Nephron progenitor cell (in vitro differentiated cells): ENCODE data around the gene TBX4.

Experiments
- DNase-seq: peaks from one replicate; pipeline ENCODE4 v3.0.0; 2021
- H3K27ac Mint-ChIP-seq: 2 replicates; pipeline ENCODE4 v1.8.0; 2021; ENCODE audit warnings: mild to moderate bottlenecking, moderate library complexity, mixed read lengths
- H3K27me3 Mint-ChIP-seq: 2 replicates; pipeline ENCODE4 v1.8.0; 2021; ENCODE audit warnings: mild to moderate bottlenecking, low read depth, mixed read lengths; ENCODE audit not compliant: poor library complexity
- H3K36me3 Mint-ChIP-seq: 2 replicates; pipeline ENCODE4 v1.8.0; 2021; ENCODE audit warnings: low read depth, mixed read lengths
- H3K4me1 Mint-ChIP-seq: 2 replicates; pipeline ENCODE4 v1.8.0; 2021; ENCODE audit warnings: mixed read lengths
- H3K4me3 Mint-ChIP-seq: 2 replicates; pipeline ENCODE4 v1.8.0; 2021; ENCODE audit warnings: mild to moderate bottlenecking, moderate library complexity, mixed read lengths
- H3K9me3 Mint-ChIP-seq: 2 replicates; pipeline ENCODE4 v1.8.0; 2021; ENCODE audit warnings: mild to moderate bottlenecking, moderate library complexity, mixed read lengths
- CTCF ChIP-seq: fragments of 200-600 bp; sonication (generic); IDR thresholded peaks from 2 replicates; pipeline ENCODE4 v1.5.0; 2021; ENCODE audit warnings: antibody characterized with exemption

The TBX4 gene

DNA sequence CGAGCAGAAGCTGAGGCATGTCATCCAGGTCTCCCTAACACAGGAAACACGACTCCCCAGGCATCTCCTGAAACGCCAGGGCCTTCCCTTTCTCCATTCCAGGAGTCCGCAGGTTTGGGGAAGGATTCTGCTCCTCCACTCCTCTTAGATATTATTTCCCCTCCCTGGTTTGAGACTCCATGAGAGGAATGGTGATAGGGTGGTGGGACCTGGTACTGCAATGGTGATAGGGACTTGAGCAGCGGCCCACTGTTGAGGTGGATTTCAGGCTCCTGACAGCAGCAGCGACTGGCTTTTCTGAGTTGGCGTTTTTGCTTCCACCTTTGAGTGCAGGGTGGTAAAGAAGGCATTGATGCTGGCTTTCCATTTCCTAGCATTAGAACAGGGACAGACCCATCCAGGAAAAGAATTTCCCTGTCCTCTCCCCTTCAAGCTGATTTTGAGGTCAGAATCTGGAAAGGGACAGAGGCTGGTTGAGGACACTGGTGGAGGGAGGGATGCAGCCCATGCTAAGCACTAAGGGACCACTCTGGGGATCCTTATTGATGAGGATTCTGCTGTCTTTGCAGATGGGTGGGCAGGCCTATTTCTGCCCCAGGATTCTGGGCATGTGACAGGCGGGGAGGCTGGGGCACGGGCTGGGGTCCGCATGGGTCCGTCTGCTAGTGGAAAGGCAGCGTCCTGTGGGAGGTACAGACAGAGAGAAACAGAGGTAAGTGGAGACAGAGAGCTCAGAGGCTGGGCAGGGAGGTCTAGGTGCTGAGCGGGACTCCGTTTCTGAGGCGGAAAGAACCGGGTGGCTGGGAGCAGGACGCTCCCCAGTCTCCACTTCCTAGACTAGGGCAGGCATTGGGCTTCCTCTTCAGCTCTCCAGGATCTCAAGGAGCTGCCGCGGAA is 1.3 kb upstream of the TBX4 start:
- Mint-ChIP-seq H3K27ac (no peak overlapping the region), H3K9me3 (no peaks in the 10 kb centered on the region), H3K4me3 (peak overlapping the region; percentile 59), H3K27me3 (peaks cover 80% of the 10 kb centered on the region), H3K4me1 (peaks cover 34% of the 10 kb centered on the region), H3K36me3 (no peaks in the 10 kb centered on the region)
- TF ChIP-seq CTCF: no peak
- no peak for DNase-seq

DNA sequence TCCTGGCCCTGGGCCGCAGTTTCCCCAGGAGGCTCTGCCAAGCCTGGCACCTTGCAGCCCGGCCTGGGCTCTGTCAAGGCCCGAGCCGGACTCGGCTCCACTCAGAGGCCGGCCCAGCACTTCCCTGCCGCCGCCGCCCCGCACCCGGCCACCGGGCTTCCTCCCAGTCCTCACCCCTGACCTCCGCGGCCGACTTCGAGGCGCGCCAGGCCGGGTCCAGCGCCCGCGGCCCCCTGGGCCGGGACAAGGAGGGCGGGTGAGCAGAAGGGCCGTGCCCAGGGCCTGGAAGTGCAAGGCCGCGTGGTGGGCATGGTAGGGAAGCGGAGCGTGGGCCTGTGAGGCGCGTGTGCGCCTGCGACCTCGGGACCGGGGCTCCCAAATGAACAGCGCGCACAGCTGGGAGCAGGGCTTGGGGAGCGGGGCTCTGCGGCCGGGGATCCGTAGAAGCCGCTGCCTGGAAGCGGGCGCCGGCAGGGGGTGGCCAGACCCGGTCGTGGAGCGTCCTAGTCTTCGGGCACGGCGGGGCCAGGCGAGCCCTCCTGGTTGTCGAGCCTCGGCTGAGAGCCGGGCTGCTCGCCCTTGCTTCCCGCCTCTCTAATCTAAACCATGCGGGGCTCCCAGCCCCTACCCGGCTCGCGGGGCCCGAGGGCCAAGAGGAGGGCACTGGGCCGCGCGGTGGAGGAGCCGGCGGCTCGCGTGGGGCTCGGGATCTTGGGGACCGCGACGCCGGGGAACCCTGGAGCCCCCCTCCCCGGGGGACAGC is 503 bp upstream of the TBX4 start:
- Mint-ChIP-seq H3K9me3 (no peaks in the 10 kb centered on the region), H3K36me3 (no peaks in the 10 kb centered on the region), H3K27me3 (peaks cover 85% of the 10 kb centered on the region), H3K4me1 (peaks cover 34% of the 10 kb centered on the region), H3K4me3 (no peak overlapping the region), H3K27ac (no peak overlapping the region)
- DNase-seq: peak; percentile 60
- no peak for TF ChIP-seq CTCF

DNA sequence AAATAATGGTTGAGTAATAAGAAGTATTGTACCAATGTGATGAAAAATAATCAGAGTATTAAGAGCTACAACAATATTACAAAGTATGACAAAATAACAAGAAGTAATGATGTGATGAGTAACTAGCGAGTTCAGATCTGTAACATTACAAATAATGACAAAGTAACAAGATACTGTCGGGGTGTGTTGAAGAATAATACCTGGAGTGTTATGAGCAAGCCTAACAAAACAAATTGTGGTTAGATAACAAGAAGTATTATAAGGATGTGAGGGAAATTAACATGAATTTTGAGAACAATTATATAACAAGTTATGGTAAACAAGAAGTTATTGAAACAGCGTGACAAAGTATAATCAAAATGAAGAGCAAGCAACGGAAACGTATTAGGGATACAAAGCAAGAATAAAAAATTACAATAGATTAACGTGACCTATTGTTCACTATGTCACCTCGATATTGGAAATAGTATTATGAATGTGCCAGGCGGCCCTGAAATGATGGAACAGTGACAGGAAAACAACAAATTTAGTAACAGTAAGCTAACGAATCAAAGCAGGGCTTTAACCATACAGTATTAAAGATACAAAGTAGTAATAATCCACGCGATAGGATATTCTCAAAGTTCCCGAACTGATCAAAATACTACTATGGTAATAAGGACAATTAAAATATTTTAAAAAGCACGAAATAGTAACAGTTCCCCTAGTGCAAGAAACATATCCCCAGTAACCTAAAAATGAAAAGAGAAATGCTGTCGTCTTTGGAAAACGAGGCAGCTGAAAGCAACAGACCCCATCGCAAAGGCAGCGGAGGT is 1.6 kb downstream of the TBX4 start:
- peaks cover 99% of the 10 kb centered on the region for H3K27me3 Mint-ChIP-seq
- DNase-seq: no peak
- no peaks in the 10 kb centered on the region for H3K9me3 Mint-ChIP-seq
- TF ChIP-seq CTCF: no peak
- peaks cover 50% of the 10 kb centered on the region for H3K4me1 Mint-ChIP-seq
- H3K36me3 Mint-ChIP-seq: no peaks in the 10 kb centered on the region
- peak overlapping the region; percentile 74 for H3K4me3 Mint-ChIP-seq
- no peak overlapping the region for H3K27ac Mint-ChIP-seq

GRCh38 chr17:61454381-61455323 is 2.4 kb downstream of the TBX4 start:
- peak; percentile 53 for DNase-seq
- no peak overlapping the region for H3K27ac Mint-ChIP-seq
- H3K4me3 Mint-ChIP-seq: peak overlapping the region; percentile 74
- TF ChIP-seq CTCF: no peak
- peaks cover 100% of the 10 kb centered on the region for H3K27me3 Mint-ChIP-seq
- peaks cover 50% of the 10 kb centered on the region for H3K4me1 Mint-ChIP-seq
- H3K36me3 Mint-ChIP-seq: no peaks in the 10 kb centered on the region
- no peaks in the 10 kb centered on the region for H3K9me3 Mint-ChIP-seq
